IPS-NIHi7 (cell line): ENCODE results near the gene APOC1.

ENCODE experiments used
- DNase-seq: peaks from one replicate; pipeline ENCODE4 v3.0.0; 2012; ENCODE audit warnings: mixed read lengths; ENCODE audit errors: extremely low spot score

The APOC1 gene

GRCh38 chr19:44955505-44956439 is 41.4 kb downstream of the APOC1 start:
- DNase-seq = no peak

GRCh38 chr19:44957526-44957925 is 43.1 kb downstream of the APOC1 start:
- DNase-seq = no peak

- no peak for DNase-seq
Measured at GRCh38 chr19:44958090-44958489, 43.7 kb downstream of the APOC1 start.

- no peak for DNase-seq
Measured at GRCh38 chr19:44959691-44960090, 45.3 kb downstream of the APOC1 start.

GRCh38 chr19:44960906-44961728 is 46.7 kb downstream of the APOC1 start:
- DNase-seq = no peak

GRCh38 chr19:44961821-44962220 is 47.4 kb downstream of the APOC1 start:
- DNase-seq = no peak

- DNase-seq = no peak
Measured at GRCh38 chr19:44968118-44968517, 53.7 kb downstream of the APOC1 start.

GRCh38 chr19:44968670-44969069 is 54.3 kb downstream of the APOC1 start:
- DNase-seq = no peak
